Astrocyte (in vitro differentiated cells and primary cell): ENCODE data around the gene SLC22A5.

ENCODE experiments used
- EZH2 ChIP-seq: IDR thresholded peaks from 2 replicates; pipeline ENCODE4 v1.6.1; 2012; ENCODE audit warnings: mild to moderate bottlenecking, low read length, inconsistent platforms; ENCODE audit not compliant: insufficient read depth
- TF ChIP-seq, protein P1 (sequence below): IDR thresholded peaks from 2 replicates; pipeline ENCODE4 v1.5.1; 2011; ENCODE audit warnings: low read depth, mild to moderate bottlenecking, inconsistent platforms, low read length, moderate library complexity; ENCODE audit not compliant: insufficient read depth

GRCh38 chr5:132369007-132369473 is 470 bp upstream of the SLC22A5 start:
- no peak for TF ChIP-seq EZH2
- TF ChIP-seq, protein P1, sequence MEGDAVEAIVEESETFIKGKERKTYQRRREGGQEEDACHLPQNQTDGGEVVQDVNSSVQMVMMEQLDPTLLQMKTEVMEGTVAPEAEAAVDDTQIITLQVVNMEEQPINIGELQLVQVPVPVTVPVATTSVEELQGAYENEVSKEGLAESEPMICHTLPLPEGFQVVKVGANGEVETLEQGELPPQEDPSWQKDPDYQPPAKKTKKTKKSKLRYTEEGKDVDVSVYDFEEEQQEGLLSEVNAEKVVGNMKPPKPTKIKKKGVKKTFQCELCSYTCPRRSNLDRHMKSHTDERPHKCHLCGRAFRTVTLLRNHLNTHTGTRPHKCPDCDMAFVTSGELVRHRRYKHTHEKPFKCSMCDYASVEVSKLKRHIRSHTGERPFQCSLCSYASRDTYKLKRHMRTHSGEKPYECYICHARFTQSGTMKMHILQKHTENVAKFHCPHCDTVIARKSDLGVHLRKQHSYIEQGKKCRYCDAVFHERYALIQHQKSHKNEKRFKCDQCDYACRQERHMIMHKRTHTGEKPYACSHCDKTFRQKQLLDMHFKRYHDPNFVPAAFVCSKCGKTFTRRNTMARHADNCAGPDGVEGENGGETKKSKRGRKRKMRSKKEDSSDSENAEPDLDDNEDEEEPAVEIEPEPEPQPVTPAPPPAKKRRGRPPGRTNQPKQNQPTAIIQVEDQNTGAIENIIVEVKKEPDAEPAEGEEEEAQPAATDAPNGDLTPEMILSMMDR, result no peak
